Rectal smooth muscle tissue (tissue), 1 donor: ENCODE measurements around the gene TMEM30A.

Experiments
- H3K27ac ChIP-seq: one replicate; pipeline ENCODE4 v1.7.0; 2013; ENCODE audit warnings: low read depth, low read length, inconsistent platforms
- H3K27me3 ChIP-seq: one replicate; pipeline ENCODE4 v1.7.0; 2013; ENCODE audit warnings: low read length; ENCODE audit not compliant: control insufficient read depth, insufficient read depth
- H3K36me3 ChIP-seq: one replicate; pipeline ENCODE4 v1.7.0; 2013; ENCODE audit warnings: low read length; ENCODE audit not compliant: control insufficient read depth, insufficient read depth
- H3K4me1 ChIP-seq: one replicate; pipeline ENCODE4 v1.7.0; 2013; ENCODE audit warnings: low read length; ENCODE audit not compliant: control insufficient read depth, insufficient read depth
- H3K4me3 ChIP-seq: one replicate; pipeline ENCODE4 v1.7.0; 2013; ENCODE audit warnings: low read length
- H3K9ac ChIP-seq: one replicate; pipeline ENCODE4 v1.7.0; 2013; ENCODE audit warnings: low read length

The TMEM30A gene

GRCh38 chr6:75204959-75205775 is 79.4 kb downstream of the TMEM30A start:
- H3K27ac ChIP-seq = peak overlapping the region; percentile 80
- no peaks in the 10 kb centered on the region for H3K27me3 ChIP-seq
- H3K4me3 ChIP-seq = peak overlapping the region; percentile 75
- H3K36me3 ChIP-seq = no peaks in the 10 kb centered on the region
- peaks cover 9% of the 10 kb centered on the region for H3K4me1 ChIP-seq
- peak overlapping the region; percentile 64 for H3K9ac ChIP-seq

- Histone ChIP-seq H3K4me3 (peak overlapping the region; percentile 75), H3K9ac (peak overlapping the region; percentile 64), H3K4me1 (peaks cover 11% of the 10 kb centered on the region), H3K36me3 (no peaks in the 10 kb centered on the region), H3K27me3 (no peaks in the 10 kb centered on the region), H3K27ac (peak overlapping the region; percentile 80)
Observed at GRCh38 chr6:75204217-75204958, 80.2 kb downstream of the TMEM30A start.

- Histone ChIP-seq H3K36me3 (no peaks in the 10 kb centered on the region), H3K27ac (peak overlapping the region; percentile 77), H3K4me3 (peak overlapping the region; percentile 23), H3K27me3 (no peaks in the 10 kb centered on the region), H3K9ac (no peak overlapping the region), H3K4me1 (peaks cover 11% of the 10 kb centered on the region)
Observed at GRCh38 chr6:75203721-75204120, 80.9 kb downstream of the TMEM30A start.
